HG03469 (cell line): ENCODE results near the gene SLC22A4.

ENCODE experiments used
- ATAC-seq: cut with Tn5 transposase; IDR thresholded peaks from one replicate; pipeline ENCODE4 v1.9.1; 2021; ENCODE audit warnings: mild to moderate bottlenecking, moderate library complexity, moderate number of reproducible peaks; ENCODE audit not compliant: unreplicated experiment

Gene SLC22A4

DNA sequence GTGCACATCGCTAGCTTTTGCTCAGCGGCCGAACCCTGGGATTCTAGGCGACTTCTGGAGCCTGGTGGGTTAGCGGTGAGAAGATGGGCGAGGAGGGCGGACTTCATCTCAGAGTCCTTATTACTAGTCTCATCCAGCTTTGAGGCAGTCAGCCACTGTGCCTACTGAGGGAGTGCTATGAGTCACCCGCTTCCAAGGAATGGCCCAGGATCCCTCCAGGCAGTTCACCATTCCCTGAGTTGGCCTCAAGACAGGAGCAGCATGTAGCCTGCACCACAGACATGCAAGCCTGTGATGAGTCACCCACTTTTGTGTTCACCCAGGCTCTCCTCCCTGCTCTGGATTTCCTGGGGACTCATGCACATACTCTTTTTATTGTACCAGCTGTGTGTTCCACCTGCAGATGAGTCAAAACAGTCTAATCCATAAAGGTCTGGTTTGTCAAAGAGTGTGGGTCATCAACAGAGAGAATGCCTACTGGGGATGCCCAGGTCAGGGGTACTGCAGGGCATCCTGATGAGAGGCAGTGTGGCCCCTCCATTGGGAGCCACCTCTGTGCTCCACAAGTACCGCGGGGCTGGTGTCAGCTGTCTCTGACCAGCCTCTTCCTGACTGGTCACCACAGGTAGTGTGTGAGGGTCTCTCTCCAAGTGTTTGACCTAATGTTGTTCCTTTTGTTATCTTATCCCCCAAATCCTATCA is 95.5 kb downstream of the SLC22A4 start:
- ATAC-seq: no peak

DNA sequence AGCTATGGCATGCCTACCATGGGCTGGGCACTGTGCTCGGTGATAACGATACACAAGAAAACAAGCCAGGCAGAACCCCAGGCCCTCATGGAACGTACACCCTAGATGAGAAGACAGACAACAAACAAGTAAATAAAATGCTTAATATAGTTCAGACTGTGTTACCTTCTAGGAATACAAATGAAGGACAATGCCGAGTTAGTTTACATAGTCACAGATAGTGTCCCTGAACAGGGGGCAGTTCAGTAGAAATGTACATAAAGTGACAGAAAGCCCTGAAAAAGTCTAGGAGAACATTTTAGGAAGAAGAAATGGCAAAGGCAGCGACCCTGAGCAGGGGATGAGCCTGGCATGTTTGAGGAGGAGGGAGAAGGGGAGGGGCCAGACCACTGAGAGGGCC is 97.1 kb downstream of the SLC22A4 start:
- no peak for ATAC-seq

- no peak for ATAC-seq
These were observed 97.7 kb downstream of the SLC22A4 start for GRCh38 chr5:132391870-132392269.

DNA sequence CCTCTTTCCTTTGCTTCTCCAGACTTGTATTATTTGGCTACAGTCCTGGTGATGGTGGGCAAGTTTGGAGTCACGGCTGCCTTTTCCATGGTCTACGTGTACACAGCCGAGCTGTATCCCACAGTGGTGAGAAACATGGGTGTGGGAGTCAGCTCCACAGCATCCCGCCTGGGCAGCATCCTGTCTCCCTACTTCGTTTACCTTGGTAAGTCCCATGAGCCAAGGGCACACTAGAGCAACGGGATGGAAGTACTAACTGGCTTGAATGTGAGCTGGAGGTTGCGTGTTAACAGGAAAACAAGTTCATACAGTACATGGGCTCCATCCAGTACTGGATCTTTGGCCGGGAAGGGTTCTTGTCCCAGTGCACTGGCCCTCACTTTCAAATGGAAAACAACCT is 98.2 kb downstream of the SLC22A4 start:
- ATAC-seq: no peak

DNA sequence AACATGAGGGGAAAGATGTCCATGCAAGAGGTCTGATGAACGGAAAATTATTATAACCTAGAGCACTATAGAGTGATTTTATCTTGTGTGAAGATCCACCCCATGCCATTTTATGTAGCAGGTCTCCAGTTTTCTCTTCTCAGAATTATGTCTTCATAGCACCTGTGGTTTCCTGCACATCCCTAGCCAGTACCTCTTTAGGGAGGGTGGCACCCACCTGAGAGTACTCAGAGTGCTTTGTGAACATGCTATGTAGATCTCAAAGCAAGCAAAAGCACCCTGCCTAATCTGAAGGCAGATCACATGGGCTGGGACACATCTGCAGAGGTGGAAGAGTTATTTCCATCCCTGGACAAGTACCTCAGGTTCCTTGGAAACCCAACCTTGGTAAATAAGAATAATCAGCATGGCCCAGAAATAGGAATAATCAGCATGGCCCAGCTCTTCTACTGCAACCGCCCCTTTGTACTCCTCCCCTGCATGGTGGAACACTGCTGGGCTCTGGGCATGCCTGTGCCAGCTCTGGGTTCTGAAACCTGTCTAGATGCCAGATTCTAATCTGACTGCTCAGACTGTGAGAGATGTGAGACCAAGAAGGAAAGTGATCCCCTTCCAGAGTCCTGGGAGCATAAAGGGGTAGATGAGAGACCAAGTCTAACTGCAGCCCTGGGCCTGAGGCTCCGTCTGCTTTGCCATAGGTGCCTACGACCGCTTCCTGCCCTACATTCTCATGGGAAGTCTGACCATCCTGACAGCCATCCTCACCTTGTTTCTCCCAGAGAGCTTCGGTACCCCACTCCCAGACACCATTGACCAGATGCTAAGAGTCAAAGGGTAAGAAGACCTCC is 99.0 kb downstream of the SLC22A4 start:
- ATAC-seq: no peak
